Duodenal mucosa (tissue), 2 donors: ENCODE measurements around the gene CCT3.
A peak's percentile ranks its signal among the peaks of the same experiment; 100 is the strongest.

Experiments
- H3K27ac ChIP-seq: one replicate; pipeline ENCODE4 v1.7.0; 2013; ENCODE audit warnings: low read depth, low read length
- H3K27me3 ChIP-seq, 2 donors: one replicate each; pipeline ENCODE4 v1.7.0; 2013; ENCODE audit warnings: low read length in 2 of 2, control low read depth in 1 of 2; ENCODE audit not compliant: insufficient read depth in 2 of 2, control insufficient read depth in 1 of 2
- H3K36me3 ChIP-seq, 2 donors: one replicate each; pipeline ENCODE4 v1.7.0; 2013; ENCODE audit warnings: low read length in 2 of 2, control low read depth in 1 of 2; ENCODE audit not compliant: insufficient read depth in 2 of 2, control insufficient read depth in 1 of 2
- H3K4me1 ChIP-seq, 2 donors: one replicate each; pipeline ENCODE4 v1.7.0; 2013; ENCODE audit warnings: low read length in 2 of 2, control low read depth in 1 of 2; ENCODE audit not compliant: insufficient read depth in 2 of 2, control insufficient read depth in 1 of 2
- H3K4me3 ChIP-seq, 2 donors: one replicate each; pipeline ENCODE4 v1.7.0; 2013; ENCODE audit warnings: low read length in 2 of 2, low read depth in 1 of 2
- H3K9ac ChIP-seq, 2 donors: one replicate each; pipeline ENCODE4 v1.7.0; 2013; ENCODE audit warnings: low read length in 2 of 2, low read depth in 1 of 2
- H3K9me3 ChIP-seq, 2 donors: one replicate each; pipeline ENCODE4 v1.7.0; 2013; ENCODE audit warnings: low read length in 2 of 2, control low read depth in 1 of 2; ENCODE audit not compliant: control insufficient read depth in 1 of 2

CCT3 gene

GRCh38 chr1:156338180-156338976 lies at the start of gene CCT3, which contains the start of gene TSACC:
TSS of gene CCT3 (minus strand) at chr1:156338292. CDS start at chr1:156338184, 108 bp downstream.
TSS of gene TSACC (plus strand) at chr1:156338526. CDS start at chr1:156339758, 1,232 bp downstream.
- H3K4me3 ChIP-seq = peak within 1 kb of the TSS; percentile 90
- peaks cover 12 to 24% of the 10 kb centered on the region in 2 donors for H3K36me3 ChIP-seq
- peak within 1 kb of the TSS; percentile 77 for H3K27ac ChIP-seq
- H3K4me1 ChIP-seq = peaks cover 11 to 16% of the 10 kb centered on the region in 2 donors
- peak within 1 kb of the TSS; percentile 78 to 80 for H3K9ac ChIP-seq
- no peaks in the 10 kb centered on the region for H3K27me3 ChIP-seq
- H3K9me3 ChIP-seq = no peaks in the 10 kb centered on the region

- no peak overlapping the region for H3K9ac ChIP-seq
- H3K4me3 ChIP-seq = no peak overlapping the region
- no peaks in the 10 kb centered on the region for H3K36me3 ChIP-seq
- H3K27me3 ChIP-seq = peaks cover 26 to 31% of the 10 kb centered on the region in 2 donors
- no peaks in the 10 kb centered on the region for H3K9me3 ChIP-seq
- H3K4me1 ChIP-seq = no peaks in the 10 kb centered on the region
- H3K27ac ChIP-seq = no peak overlapping the region
These were observed 49.7 kb upstream of the CCT3 start for GRCh38 chr1:156387870-156388173.

GRCh38 chr1:156386949-156387869 lies 49.1 kb upstream of the CCT3 start:
- Histone ChIP-seq H3K4me3 (no peak overlapping the region), H3K27ac (no peak overlapping the region), H3K9me3 (no peaks in the 10 kb centered on the region), H3K9ac (no peak overlapping the region), H3K36me3 (no peaks in the 10 kb centered on the region), H3K27me3 (peaks cover 26 to 31% of the 10 kb centered on the region in 2 donors), H3K4me1 (no peaks in the 10 kb centered on the region)

GRCh38 chr1:156386134-156386901 lies 48.2 kb upstream of the CCT3 start:
- H3K27me3 ChIP-seq = peaks cover 26 to 31% of the 10 kb centered on the region in 2 donors
- no peaks in the 10 kb centered on the region for H3K36me3 ChIP-seq
- no peaks in the 10 kb centered on the region for H3K4me1 ChIP-seq
- H3K4me3 ChIP-seq = no peak overlapping the region
- no peak overlapping the region for H3K9ac ChIP-seq
- H3K27ac ChIP-seq = no peak overlapping the region
- H3K9me3 ChIP-seq = no peaks in the 10 kb centered on the region

GRCh38 chr1:156385534-156386031 lies 47.5 kb upstream of the CCT3 start:
- Histone ChIP-seq H3K9me3 (no peaks in the 10 kb centered on the region), H3K27me3 (peaks cover 26 to 31% of the 10 kb centered on the region in 2 donors), H3K27ac (no peak overlapping the region), H3K36me3 (no peaks in the 10 kb centered on the region), H3K4me1 (no peaks in the 10 kb centered on the region), H3K9ac (no peak overlapping the region), H3K4me3 (no peak overlapping the region)

GRCh38 chr1:156384658-156385057 lies 46.6 kb upstream of the CCT3 start:
- Histone ChIP-seq H3K9me3 (no peaks in the 10 kb centered on the region), H3K36me3 (no peaks in the 10 kb centered on the region), H3K9ac (no peak overlapping the region), H3K4me3 (no peak overlapping the region), H3K4me1 (peaks cover 2% of the 10 kb centered on the region in 2 donors), H3K27ac (no peak overlapping the region), H3K27me3 (peaks cover 23 to 29% of the 10 kb centered on the region in 2 donors)

GRCh38 chr1:156384007-156384406 lies 45.9 kb upstream of the CCT3 start:
- no peak overlapping the region for H3K4me3 ChIP-seq
- no peaks in the 10 kb centered on the region for H3K9me3 ChIP-seq
- H3K27ac ChIP-seq = no peak overlapping the region
- H3K27me3 ChIP-seq = peaks cover 17 to 22% of the 10 kb centered on the region in 2 donors
- no peak overlapping the region for H3K9ac ChIP-seq
- H3K4me1 ChIP-seq = peaks cover 5% of the 10 kb centered on the region in 2 donors
- no peaks in the 10 kb centered on the region for H3K36me3 ChIP-seq

GRCh38 chr1:156383023-156383422 lies 44.9 kb upstream of the CCT3 start:
- H3K4me3 ChIP-seq = no peak overlapping the region
- no peak overlapping the region for H3K27ac ChIP-seq
- H3K4me1 ChIP-seq = peaks cover 5 to 9% of the 10 kb centered on the region in 2 donors
- no peaks in the 10 kb centered on the region for H3K9me3 ChIP-seq
- no peak overlapping the region for H3K9ac ChIP-seq
- H3K27me3 ChIP-seq = peaks cover 12 to 15% of the 10 kb centered on the region in 2 donors
- no peaks in the 10 kb centered on the region for H3K36me3 ChIP-seq

- Histone ChIP-seq H3K9ac (no peak overlapping the region), H3K36me3 (no peaks in the 10 kb centered on the region), H3K27me3 (peaks cover 7 to 10% of the 10 kb centered on the region in 2 donors), H3K4me3 (no peak overlapping the region), H3K4me1 (peaks cover 5 to 9% of the 10 kb centered on the region in 2 donors), H3K9me3 (no peaks in the 10 kb centered on the region), H3K27ac (no peak overlapping the region)
These were observed 44.5 kb upstream of the CCT3 start for GRCh38 chr1:156382561-156382960.
